Peyer's patch (tissue), 4 donors: ENCODE data around the gene FLOT1. TPM values are rescaled to one million over a fixed set of nuclear protein-coding genes. Genes with fewer than 3 reads are reported as not detected.
"Not testable (repeated sequence)": the region's sequence is repeated elsewhere in the genome, so short reads cannot be mapped to it uniquely, and the experiment has no call there.

Source experiments
- DNase-seq, 3 donors: peaks; one replicate each; pipeline ENCODE4 v3.0.0-alpha.2; 2017 to 2019
- H3K27ac ChIP-seq, 4 donors: fragments of 200-600 bp; sonication (generic); one replicate each; pipeline ENCODE4 v1.5.1; 2016 to 2019
- H3K27me3 ChIP-seq, 2 donors: fragments of 200-600 bp; sonication (generic); one replicate each; pipeline ENCODE4 v1.5.1; 2019
- H3K36me3 ChIP-seq, 3 donors: fragments of 200-600 bp; sonication (generic); one replicate each; pipeline ENCODE4 v1.5.1; 2016 to 2019
- H3K4me1 ChIP-seq, 4 donors: fragments of 200-600 bp; sonication (generic); one replicate each; pipeline ENCODE4 v1.5.1; 2016 to 2019
- H3K4me3 ChIP-seq, 4 donors: fragments of 200-600 bp; sonication (generic); 1 replicate in 3 of 4; 2 replicates in 1 of 4; pipeline ENCODE4 v1.5.1; 2016 to 2019; ENCODE audit warnings: mild to moderate bottlenecking in 1 of 4
- H3K9me3 ChIP-seq, 4 donors: fragments of 200-600 bp; sonication (generic); one replicate each; pipeline ENCODE4 v1.5.1; 2016 to 2019; ENCODE audit warnings: mild to moderate bottlenecking in 1 of 4
- CTCF ChIP-seq, 6 experiments: fragments of 450-650 bp in 4 of 6; fragments of 200-600 bp in 2 of 6; sonication (generic) in 1 of 6; IDR thresholded peaks; one replicate each; pipeline ENCODE4 v1.5.1; 2017 to 2019; ENCODE audit warnings: antibody characterized with exemption in 6 of 6, mild to moderate bottlenecking in 3 of 6, moderate library complexity in 1 of 6
- POLR2A ChIP-seq, 2 donors: fragments of 450-650 bp; IDR thresholded peaks; one replicate each; pipeline ENCODE4 v1.5.1; 2017; ENCODE audit warnings: antibody characterized with exemption in 2 of 2, mild to moderate bottlenecking in 2 of 2, moderate library complexity in 2 of 2
- total RNA-seq, 4 donors: library from RNA; depleted of rRNA; stranded (reverse); fragments of >200 nt; gene quantifications; one replicate each; pipeline ENCODE4 v1.1.0, GENCODE V29; 2016

Gene FLOT1
- total RNA-seq, 4 donors from 2014 or later, result 74.1 to 151 (median 100) TPM

GRCh38 chr6:30766461-30767157, 24.1 kb upstream of the FLOT1 start:
- no peak overlapping the region for H3K4me3 ChIP-seq
- H3K36me3 ChIP-seq, result no peaks in the 10 kb centered on the region
- no peaks in the 10 kb centered on the region for H3K27me3 ChIP-seq
- H3K27ac ChIP-seq, result no peak overlapping the region
- H3K4me1 ChIP-seq, result peaks cover 0 to 27% (median 0%) of the 10 kb centered on the region in 4 donors
- no peak for DNase-seq
- no peak for TF ChIP-seq POLR2A (IDR thresholded peaks at IDR 0.05)
- TF ChIP-seq CTCF (IDR thresholded peaks at IDR 0.05), result no peak
- H3K9me3 ChIP-seq, result no peaks in the 10 kb centered on the region

- H3K9me3 ChIP-seq, H3K4me3 ChIP-seq, DNase-seq, H3K36me3 ChIP-seq, H3K27me3 ChIP-seq, H3K27ac ChIP-seq: not testable (repeated sequence)
- peaks cover 0 to 27% (median 0%) of the 10 kb centered on the region in 4 donors for H3K4me1 ChIP-seq
Observed at GRCh38 chr6:30765495-30765894, 23.0 kb upstream of the FLOT1 start.

- peaks cover 0 to 23% (median 0%) of the 10 kb centered on the region in 4 donors for H3K4me1 ChIP-seq
- not testable (repeated sequence) for H3K27me3 ChIP-seq, H3K36me3 ChIP-seq, H3K9me3 ChIP-seq, H3K4me3 ChIP-seq, DNase-seq, H3K27ac ChIP-seq
Observed at GRCh38 chr6:30764490-30765043, 22.1 kb upstream of the FLOT1 start.

- no peaks in the 10 kb centered on the region for H3K9me3 ChIP-seq
- no peak overlapping the region for H3K4me3 ChIP-seq
- H3K27me3 ChIP-seq, result no peaks in the 10 kb centered on the region
- H3K36me3 ChIP-seq, result no peaks in the 10 kb centered on the region
- H3K4me1 ChIP-seq, result peaks cover 0 to 16% (median 0%) of the 10 kb centered on the region in 4 donors
- DNase-seq, result no peak
- TF ChIP-seq POLR2A (IDR thresholded peaks at IDR 0.05), result no peak
- TF ChIP-seq CTCF (IDR thresholded peaks at IDR 0.05), result peak in 1 of 6 experiments; percentile 14
- peak overlapping the region in 2 of 4 donors; percentile 46 to 58 for H3K27ac ChIP-seq
Observed at GRCh38 chr6:30763618-30764489, 21.4 kb upstream of the FLOT1 start.

- Histone ChIP-seq H3K27me3 (no peaks in the 10 kb centered on the region), H3K4me1 (peaks cover 0 to 9% (median 0%) of the 10 kb centered on the region in 4 donors), H3K27ac (peak overlapping the region in 1 of 4 donors; percentile 58), H3K4me3 (no peak overlapping the region), H3K9me3 (no peaks in the 10 kb centered on the region), H3K36me3 (no peaks in the 10 kb centered on the region)
- no peak for DNase-seq
- no peak for TF ChIP-seq CTCF (IDR thresholded peaks at IDR 0.05)
- no peak for TF ChIP-seq POLR2A (IDR thresholded peaks at IDR 0.05)
Observed at GRCh38 chr6:30763155-30763617, 20.7 kb upstream of the FLOT1 start.

- no peaks in the 10 kb centered on the region for H3K9me3 ChIP-seq
- no peak overlapping the region for H3K4me3 ChIP-seq
- no peaks in the 10 kb centered on the region for H3K27me3 ChIP-seq
- no peak overlapping the region for H3K27ac ChIP-seq
- peaks cover 0 to 9% (median 0%) of the 10 kb centered on the region in 4 donors for H3K4me1 ChIP-seq
- no peak for TF ChIP-seq CTCF (IDR thresholded peaks at IDR 0.05)
- TF ChIP-seq POLR2A (IDR thresholded peaks at IDR 0.05), result no peak
- no peaks in the 10 kb centered on the region for H3K36me3 ChIP-seq
- no peak for DNase-seq
Observed at GRCh38 chr6:30761791-30762429, 19.4 kb upstream of the FLOT1 start.
